ENCODE measurements around the gene TMEM187. TPM values are rescaled to one million over a fixed set of nuclear protein-coding genes. Genes with fewer than 3 reads are reported as not detected.

TMEM187 gene
- total and polyA plus RNA-seq, 7 donors: 2.2 to 7.8 (median 6.5) TPM

DNA sequence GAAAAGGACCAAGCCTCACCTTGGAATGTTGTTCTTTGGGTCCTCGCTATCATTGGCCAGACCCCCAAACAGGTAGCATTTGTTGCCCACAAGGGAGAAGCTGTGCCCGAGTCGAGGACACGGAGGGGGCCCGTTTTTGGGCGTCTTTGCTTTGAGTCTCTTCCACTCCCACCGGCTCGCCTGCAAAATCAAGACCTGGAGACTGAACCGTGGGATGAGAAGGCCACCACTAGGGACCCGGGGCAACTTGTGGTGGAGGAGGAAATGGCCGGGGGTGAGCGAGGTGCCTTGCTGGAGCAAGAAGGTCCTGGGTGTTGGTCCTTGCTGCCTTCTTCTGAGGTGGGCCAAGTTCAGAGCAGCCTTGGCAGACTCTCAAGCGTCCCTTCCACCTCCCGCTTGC, 8.4 kb upstream of the TMEM187 start:
- H3K27ac ChIP-seq: no peak overlapping the region
- H3K36me3 ChIP-seq (ENCODE audit: insufficient read depth in 1 of 2, low read depth in 1 of 2): peaks cover 2 to 54% of the 10 kb centered on the region in 2 donors
- H3K9me3 ChIP-seq: no peaks in the 10 kb centered on the region
- intact Hi-C loops (cut with DNase I): no loop called here
- DNase-seq (peak in 1 of 2 donors; percentile 44), ATAC-seq (no peak)
- peaks cover 39% of the 10 kb centered on the region for H3K4me1 ChIP-seq
- TF ChIP-seq CTCF (IDR thresholded peaks at IDR 0.05): no peak
- 86 to 98% (median 87%) methylated on average over 6 to 14 of the region's 14 CpGs for WGBS, 3 donors
- H3K4me3 ChIP-seq: no peak overlapping the region
- no peaks in the 10 kb centered on the region for H3K27me3 ChIP-seq (ENCODE audit: insufficient read depth in 3 of 3, low read length in 2 of 3)

DNA sequence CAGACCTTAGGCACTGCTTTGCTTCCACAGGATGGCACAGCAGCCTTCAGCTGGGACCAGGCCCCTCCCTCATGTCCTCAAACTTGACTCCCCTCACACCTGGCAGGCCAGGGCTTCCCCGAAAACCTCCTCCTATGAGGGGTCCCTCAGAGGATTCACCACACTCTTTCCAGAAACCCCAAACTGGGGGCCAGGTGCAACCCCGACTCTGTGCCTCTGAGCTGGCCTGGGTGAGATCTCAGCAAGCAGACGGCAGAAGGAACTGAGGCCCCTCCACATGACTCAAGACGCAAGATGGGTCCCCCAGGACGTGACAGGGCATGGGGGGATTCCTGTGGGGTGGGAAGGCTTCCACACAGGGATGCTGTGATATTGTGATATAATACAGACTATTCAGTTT, 7.1 kb upstream of the TMEM187 start:
- TF ChIP-seq CTCF (IDR thresholded peaks at IDR 0.05): no peak
- Histone ChIP-seq H3K4me3 (no peak overlapping the region), H3K9me3 (no peaks in the 10 kb centered on the region), H3K4me1 (peaks cover 49% of the 10 kb centered on the region), H3K27ac (peak overlapping the region; percentile 86), H3K27me3 (ENCODE audit: insufficient read depth in 3 of 3, low read length in 2 of 3) (no peaks in the 10 kb centered on the region), H3K36me3 (ENCODE audit: insufficient read depth in 1 of 2, low read depth in 1 of 2) (peaks cover 2 to 41% of the 10 kb centered on the region in 2 donors)
- no peak for ATAC-seq
- 74 to 81% (median 79%) methylated on average over 5 of the region's 5 CpGs for WGBS, 3 donors
- no peak for DNase-seq
- intact Hi-C loops (cut with DNase I): loop anchor here in 1 of 2 donors (5.0 kb wide), 1 partner anchor 183 kb away; the partner anchor contains the start of gene SRPK3

DNA sequence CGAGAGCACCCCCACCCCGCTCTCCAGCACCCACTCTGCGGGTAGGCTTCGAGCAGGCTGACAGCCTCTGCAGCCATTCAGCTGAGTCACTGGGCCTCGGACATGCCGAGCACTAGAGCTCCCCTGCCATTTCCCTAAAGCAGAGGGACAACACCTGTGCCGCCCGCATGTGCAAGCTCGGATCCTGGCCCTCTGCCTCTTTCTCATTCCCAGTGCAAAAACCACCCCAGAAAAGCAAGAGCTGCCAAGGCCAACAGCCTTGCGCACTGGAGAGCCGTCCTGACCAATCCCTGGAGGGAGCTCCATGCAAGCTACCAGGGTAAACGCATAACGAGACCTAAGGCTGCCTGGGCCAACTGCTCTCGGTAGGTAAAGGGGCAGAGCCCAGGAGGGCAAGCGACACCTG, 6.3 kb upstream of the TMEM187 start:
- Histone ChIP-seq H3K36me3 (ENCODE audit: insufficient read depth in 1 of 2, low read depth in 1 of 2) (peaks cover 2 to 32% of the 10 kb centered on the region in 2 donors), H3K27ac (peak overlapping the region; percentile 86), H3K27me3 (ENCODE audit: insufficient read depth in 3 of 3, low read length in 2 of 3) (no peaks in the 10 kb centered on the region), H3K4me3 (peak overlapping the region; percentile 80), H3K4me1 (peaks cover 49% of the 10 kb centered on the region), H3K9me3 (no peaks in the 10 kb centered on the region)
- intact Hi-C loops (cut with DNase I): loop anchor here in 1 of 2 donors (5.0 kb wide), 1 partner anchor 184 kb away; the partner anchor contains the start of gene SRPK3
- peak; percentile 50 to 82 for DNase-seq
- ATAC-seq: peak; percentile 27 to 63 (median 54)
- no peak for TF ChIP-seq CTCF (IDR thresholded peaks at IDR 0.05)
- WGBS, 3 donors: 30 to 64% (median 37%) methylated on average over 6 to 15 of the region's 15 CpGs

- WGBS, 3 donors: 55 to 75% (median 73%) methylated on average over 12 to 14 of the region's 14 CpGs
- no peak for TF ChIP-seq CTCF (IDR thresholded peaks at IDR 0.05)
- H3K27me3 ChIP-seq (ENCODE audit: insufficient read depth in 3 of 3, low read length in 2 of 3): no peaks in the 10 kb centered on the region
- peaks cover 2 to 25% of the 10 kb centered on the region in 2 donors for H3K36me3 ChIP-seq (ENCODE audit: insufficient read depth in 1 of 2, low read depth in 1 of 2)
- peaks cover 49% of the 10 kb centered on the region for H3K4me1 ChIP-seq
- intact Hi-C loops (cut with DNase I): loop anchor here in 1 of 2 donors (5.0 kb wide), 1 partner anchor 185 kb away; the partner anchor contains the start of gene SRPK3
- H3K4me3 ChIP-seq: peak overlapping the region; percentile 80
- peak overlapping the region; percentile 86 for H3K27ac ChIP-seq
- peak in 1 of 2 donors; percentile 49 for DNase-seq
- no peaks in the 10 kb centered on the region for H3K9me3 ChIP-seq
- no peak for ATAC-seq
These were observed 5.6 kb upstream of the TMEM187 start for GRCh38 chrX:153966841-153967535.
